Measurements from ENCODE around the gene AMY1B. TPM values are rescaled to one million over a fixed set of nuclear protein-coding genes. Genes with fewer than 3 reads are reported as not detected.
"Not testable (repeated sequence)": the region's sequence is repeated elsewhere in the genome, so short reads cannot be mapped to it uniquely, and the experiment has no call there.

The AMY1B gene
- 3.2 TPM for polyA plus RNA-seq (2012; ENCODE audit: insufficient read depth, insufficient read length, low read depth)

GRCh38 chr1:103696110-103696509 is at the start of gene AMY1B:
Gene AMY1B (minus strand): TSS chr1:103696210. CDS start chr1:103695639, 571 bp downstream.
- H3K36me3 ChIP-seq, result not testable (repeated sequence)

GRCh38 chr1:103745040-103745439 is 49.0 kb upstream of the AMY1B start:
- not testable (repeated sequence) for H3K4me1 ChIP-seq; DNase-seq; H3K4me3 ChIP-seq (ENCODE audit: low read depth, low read length); H3K9me3 ChIP-seq; H3K36me3 ChIP-seq; H3K27me3 ChIP-seq

More at GRCh38 chr1:103696110-103696509, at the start of gene AMY1B:
- H3K4me3 ChIP-seq (ENCODE audit: low read depth, low read length); H3K27me3 ChIP-seq; H3K9me3 ChIP-seq; DNase-seq; H3K4me1 ChIP-seq: not testable (repeated sequence)

GRCh38 chr1:103744449-103744848 is 48.4 kb upstream of the AMY1B start:
- H3K4me3 ChIP-seq (ENCODE audit: low read depth, low read length); H3K27me3 ChIP-seq; H3K9me3 ChIP-seq; H3K4me1 ChIP-seq; DNase-seq; H3K36me3 ChIP-seq: not testable (repeated sequence)

GRCh38 chr1:103738031-103738430 is 42.0 kb upstream of the AMY1B start:
- not testable (repeated sequence) for DNase-seq; H3K36me3 ChIP-seq; H3K9me3 ChIP-seq; H3K27me3 ChIP-seq; H3K4me3 ChIP-seq (ENCODE audit: low read depth, low read length); H3K4me1 ChIP-seq

- not testable (repeated sequence) for H3K36me3 ChIP-seq; DNase-seq; H3K4me1 ChIP-seq; H3K4me3 ChIP-seq (ENCODE audit: low read depth, low read length); H3K9me3 ChIP-seq; H3K27me3 ChIP-seq
These were observed 39.3 kb upstream of the AMY1B start for GRCh38 chr1:103735334-103735733.

- DNase-seq; H3K4me1 ChIP-seq; H3K27me3 ChIP-seq; H3K9me3 ChIP-seq; H3K36me3 ChIP-seq; H3K4me3 ChIP-seq (ENCODE audit: low read depth, low read length): not testable (repeated sequence)
These were observed 25.5 kb upstream of the AMY1B start for GRCh38 chr1:103721473-103721872.

- not testable (repeated sequence) for DNase-seq; H3K4me3 ChIP-seq (ENCODE audit: low read depth, low read length); H3K27me3 ChIP-seq; H3K36me3 ChIP-seq; H3K4me1 ChIP-seq; H3K9me3 ChIP-seq
These were observed 21.4 kb upstream of the AMY1B start for GRCh38 chr1:103717404-103717803.

- DNase-seq; H3K36me3 ChIP-seq; H3K4me3 ChIP-seq (ENCODE audit: low read depth, low read length); H3K4me1 ChIP-seq; H3K9me3 ChIP-seq; H3K27me3 ChIP-seq: not testable (repeated sequence)
These were observed 14.4 kb upstream of the AMY1B start for GRCh38 chr1:103710381-103710780.

- not testable (repeated sequence) for H3K4me3 ChIP-seq (ENCODE audit: low read depth, low read length); DNase-seq; H3K9me3 ChIP-seq; H3K36me3 ChIP-seq; H3K4me1 ChIP-seq; H3K27me3 ChIP-seq
These were observed 11.7 kb upstream of the AMY1B start for GRCh38 chr1:103707670-103708069.

GRCh38 chr1:103701256-103701655 is 5.2 kb upstream of the AMY1B start:
- not testable (repeated sequence) for DNase-seq; H3K4me1 ChIP-seq; H3K36me3 ChIP-seq; H3K9me3 ChIP-seq; H3K27me3 ChIP-seq; H3K4me3 ChIP-seq (ENCODE audit: low read depth, low read length)

GRCh38 chr1:103700669-103701068 is 4.7 kb upstream of the AMY1B start:
- H3K4me1 ChIP-seq; DNase-seq; H3K4me3 ChIP-seq (ENCODE audit: low read depth, low read length); H3K36me3 ChIP-seq; H3K27me3 ChIP-seq; H3K9me3 ChIP-seq: not testable (repeated sequence)

GRCh38 chr1:103697430-103697829 is 1.4 kb upstream of the AMY1B start:
- not testable (repeated sequence) for H3K36me3 ChIP-seq; H3K9me3 ChIP-seq; H3K4me3 ChIP-seq (ENCODE audit: low read depth, low read length); H3K27me3 ChIP-seq; DNase-seq; H3K4me1 ChIP-seq

- H3K9me3 ChIP-seq; DNase-seq; H3K27me3 ChIP-seq; H3K4me1 ChIP-seq; H3K4me3 ChIP-seq (ENCODE audit: low read depth, low read length); H3K36me3 ChIP-seq: not testable (repeated sequence)
These were observed 19.7 kb downstream of the AMY1B start for GRCh38 chr1:103676335-103676734.

- not testable (repeated sequence) for H3K4me3 ChIP-seq (ENCODE audit: low read depth, low read length); H3K27me3 ChIP-seq; H3K4me1 ChIP-seq; H3K36me3 ChIP-seq; DNase-seq; H3K9me3 ChIP-seq
These were observed 40.5 kb downstream of the AMY1B start, which contains the start of gene AMY1A for GRCh38 chr1:103655460-103655859. Gene AMY1A (plus strand): TSS chr1:103655760. CDS start chr1:103656331, 571 bp downstream.

- H3K9me3 ChIP-seq; H3K4me3 ChIP-seq (ENCODE audit: low read depth, low read length); H3K36me3 ChIP-seq; H3K27me3 ChIP-seq; H3K4me1 ChIP-seq; DNase-seq: not testable (repeated sequence)
These were observed 41.9 kb downstream of the AMY1B start for GRCh38 chr1:103654133-103654532.

GRCh38 chr1:103650889-103651288 is 45.1 kb downstream of the AMY1B start:
- not testable (repeated sequence) for H3K4me1 ChIP-seq; DNase-seq; H3K9me3 ChIP-seq; H3K36me3 ChIP-seq; H3K4me3 ChIP-seq (ENCODE audit: low read depth, low read length); H3K27me3 ChIP-seq

- H3K4me3 ChIP-seq (ENCODE audit: low read depth, low read length); H3K4me1 ChIP-seq; H3K9me3 ChIP-seq; H3K36me3 ChIP-seq; H3K27me3 ChIP-seq; DNase-seq: not testable (repeated sequence)
These were observed 45.7 kb downstream of the AMY1B start for GRCh38 chr1:103650305-103650704.
